Keratinocyte (primary cell): ENCODE data around the gene NPM3. TPM values are rescaled to one million over a fixed set of nuclear protein-coding genes. Genes with fewer than 3 reads are reported as not detected.

Experiments
- DNase-seq: peaks from one replicate; pipeline ENCODE4 v3.0.0-alpha.2; 2011; ENCODE audit warnings: low read depth, missing footprints, low spot score
- FAIRE-seq: peaks from 2 replicates; lab custom pipeline; 2011; peaks lifted over from hg19 to GRCh38; lab: Jason Lieb, UNC
- H2AFZ ChIP-seq: 2 replicates; pipeline ENCODE4 v1.6.0; 2012; ENCODE audit warnings: low read length, control low read depth, inconsistent platforms; ENCODE audit not compliant: control insufficient read depth
- H3K27ac ChIP-seq: 2 replicates; pipeline ENCODE4 v1.5.1; 2011; ENCODE audit warnings: low read length; ENCODE audit not compliant: control insufficient read depth, insufficient read depth
- H3K27me3 ChIP-seq: 3 replicates; pipeline ENCODE4 v1.6.0; 2011; ENCODE audit warnings: low read length; ENCODE audit not compliant: control insufficient read depth, insufficient read depth; ENCODE audit errors: extremely low read depth
- H3K36me3 ChIP-seq, 2 experiments: 2 replicates in 1 of 2; 3 replicates in 1 of 2; pipeline ENCODE4 v1.5.1; 2011; ENCODE audit warnings: low read length in 2 of 2, mild to moderate bottlenecking in 1 of 2; ENCODE audit not compliant: control insufficient read depth in 2 of 2, insufficient read depth in 2 of 2; ENCODE audit errors: extremely low read depth in 1 of 2
- H3K4me1 ChIP-seq: 3 replicates; pipeline ENCODE4 v1.5.1; 2011; ENCODE audit warnings: low read length; ENCODE audit not compliant: control insufficient read depth, insufficient read depth; ENCODE audit errors: extremely low read depth
- H3K4me2 ChIP-seq: 3 replicates; pipeline ENCODE4 v1.6.0; 2011; ENCODE audit warnings: low read depth, low read length; ENCODE audit not compliant: control insufficient read depth, insufficient read depth; ENCODE audit errors: extremely low read depth
- H3K4me3 ChIP-seq, 3 experiments: fragments of 200-600 bp in 1 of 3; sonication (generic) in 1 of 3; 2 replicates in 2 of 3; 3 replicates in 1 of 3; pipeline ENCODE4 v1.5.1; 2011 to 2016; ENCODE audit warnings: low read length in 3 of 3, mild to moderate bottlenecking in 3 of 3, control low read depth in 2 of 3, inconsistent platforms in 1 of 3, low read depth in 1 of 3, mixed read lengths in 1 of 3, mixed run types in 1 of 3, moderate library complexity in 1 of 3; ENCODE audit not compliant: control insufficient read depth in 2 of 3, insufficient read depth in 2 of 3; ENCODE audit errors: extremely low read depth in 1 of 3
- H3K79me2 ChIP-seq: 2 replicates; pipeline ENCODE4 v1.6.0; 2012; ENCODE audit warnings: low read length; ENCODE audit not compliant: control insufficient read depth, insufficient read depth
- H3K9ac ChIP-seq: 3 replicates; pipeline ENCODE4 v1.6.0; 2011; ENCODE audit warnings: low read length; ENCODE audit not compliant: control insufficient read depth, insufficient read depth; ENCODE audit errors: extremely low read depth
- H3K9me1 ChIP-seq: 3 replicates; pipeline ENCODE4 v1.6.0; 2011; ENCODE audit warnings: low read length; ENCODE audit not compliant: control insufficient read depth, insufficient read depth; ENCODE audit errors: extremely low read depth
- H3K9me3 ChIP-seq: 2 replicates; pipeline ENCODE4 v1.5.1; 2012; ENCODE audit warnings: low read depth, low read length; ENCODE audit not compliant: control insufficient read depth
- H4K20me1 ChIP-seq: 3 replicates; pipeline ENCODE4 v1.6.0; 2011; ENCODE audit warnings: low read length; ENCODE audit not compliant: control insufficient read depth, insufficient read depth; ENCODE audit errors: extremely low read depth
- EZH2 ChIP-seq: IDR thresholded peaks from one replicate; pipeline ENCODE4 v1.6.1; 2012; ENCODE audit warnings: inconsistent platforms, mild to moderate bottlenecking, low read length, moderate library complexity
- dilution Hi-C: fragments of 300-500 bp; cut with MboI; formaldehyde crosslinking; loops from one replicate; pipeline ENCODE4 v1.7.0; 2020; ENCODE audit warnings: low sequenced_read_pairs; ENCODE audit not compliant: extremely low pct_ligation_motif_present
- polyA plus RNA-seq, 5 experiments: library from polyadenylated mRNA; depleted of rRNA in 3 of 5; stranded (reverse) in 3 of 5; stranded (forward) in 1 of 5; unstranded in 1 of 5; fragments of >200 nt; gene quantifications; 1 replicate in 1 of 5; 2 replicates in 3 of 5; 3 replicates in 1 of 5; pipeline versions ENCODE4 v1.2.1 to v1.2.3, GENCODE V29; 2011 to 2012; ENCODE audit warnings: missing spikeins in 2 of 5, low read depth in 1 of 5, low replicate concordance in 1 of 5
- TF ChIP-seq, protein P1 (sequence below), 3 experiments: IDR thresholded peaks in 1 of 3; conservative IDR thresholded peaks in 1 of 3; optimal IDR thresholded peaks in 1 of 3; 2 replicates in 2 of 3; 3 replicates in 1 of 3; pipeline versions ENCODE3 to v1.5.1; 2011; ENCODE audit warnings: low read length in 3 of 3, mild to moderate bottlenecking in 3 of 3, moderate library complexity in 2 of 3, control low read depth in 1 of 3, inconsistent platforms in 1 of 3; ENCODE audit not compliant: insufficient read depth in 2 of 3; ENCODE audit errors: extremely low read depth in 1 of 3

The NPM3 gene
- polyA plus RNA-seq, 1 donor (not counting 4 experiments of a cell fraction or from before 2014, with no cell fraction given): 77.2 TPM

DNA sequence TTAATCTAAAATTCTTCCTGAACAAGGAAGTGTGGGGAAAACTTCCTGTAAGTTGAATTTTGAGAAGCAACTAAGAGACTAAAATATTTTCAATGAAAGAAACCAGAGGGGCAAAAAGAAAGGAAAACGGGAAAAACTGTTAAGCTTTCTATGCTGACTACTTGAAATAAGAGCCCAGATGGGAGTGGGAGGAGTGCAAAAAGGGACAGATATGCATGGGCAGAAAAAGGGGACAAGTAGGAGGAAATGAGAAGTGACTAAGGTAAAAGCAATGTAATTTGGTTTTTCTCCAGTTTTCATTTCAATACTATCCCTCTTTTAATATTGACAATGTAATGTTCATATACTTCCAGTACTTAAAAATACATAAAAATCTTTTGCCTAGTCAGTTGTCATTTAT, 23.9 kb upstream of the NPM3 start:
- no peak overlapping the region for H3K4me3 ChIP-seq
- no peak for FAIRE-seq
- no peaks in the 10 kb centered on the region for H3K9me3 ChIP-seq
- DNase-seq: no peak
- no peak overlapping the region for H2AFZ ChIP-seq
- no peak overlapping the region for H3K9ac ChIP-seq
- peaks cover 2% of the 10 kb centered on the region for H4K20me1 ChIP-seq
- TF ChIP-seq, protein P1, sequence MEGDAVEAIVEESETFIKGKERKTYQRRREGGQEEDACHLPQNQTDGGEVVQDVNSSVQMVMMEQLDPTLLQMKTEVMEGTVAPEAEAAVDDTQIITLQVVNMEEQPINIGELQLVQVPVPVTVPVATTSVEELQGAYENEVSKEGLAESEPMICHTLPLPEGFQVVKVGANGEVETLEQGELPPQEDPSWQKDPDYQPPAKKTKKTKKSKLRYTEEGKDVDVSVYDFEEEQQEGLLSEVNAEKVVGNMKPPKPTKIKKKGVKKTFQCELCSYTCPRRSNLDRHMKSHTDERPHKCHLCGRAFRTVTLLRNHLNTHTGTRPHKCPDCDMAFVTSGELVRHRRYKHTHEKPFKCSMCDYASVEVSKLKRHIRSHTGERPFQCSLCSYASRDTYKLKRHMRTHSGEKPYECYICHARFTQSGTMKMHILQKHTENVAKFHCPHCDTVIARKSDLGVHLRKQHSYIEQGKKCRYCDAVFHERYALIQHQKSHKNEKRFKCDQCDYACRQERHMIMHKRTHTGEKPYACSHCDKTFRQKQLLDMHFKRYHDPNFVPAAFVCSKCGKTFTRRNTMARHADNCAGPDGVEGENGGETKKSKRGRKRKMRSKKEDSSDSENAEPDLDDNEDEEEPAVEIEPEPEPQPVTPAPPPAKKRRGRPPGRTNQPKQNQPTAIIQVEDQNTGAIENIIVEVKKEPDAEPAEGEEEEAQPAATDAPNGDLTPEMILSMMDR (optimal IDR thresholded peaks at IDR 0.05 in 1 of 3, IDR thresholded peaks at IDR 0.05 in 1 of 3, conservative IDR thresholded peaks at IDR 0.05 in 1 of 3; ENCODE audit: extremely low read depth in 1 of 3, insufficient read depth in 2 of 3, low read length in 3 of 3): no peak
- TF ChIP-seq EZH2: no peak
- peaks cover 45% of the 10 kb centered on the region for H3K79me2 ChIP-seq
- H3K36me3 ChIP-seq: peaks cover 23 to 27% of the 10 kb centered on the region in 2 experiments
- dilution Hi-C loops: no loop called here
- H3K9me1 ChIP-seq: no peaks in the 10 kb centered on the region
- H3K4me1 ChIP-seq: no peaks in the 10 kb centered on the region
- H3K4me2 ChIP-seq: no peak overlapping the region
- no peaks in the 10 kb centered on the region for H3K27me3 ChIP-seq
- no peak overlapping the region for H3K27ac ChIP-seq

DNA sequence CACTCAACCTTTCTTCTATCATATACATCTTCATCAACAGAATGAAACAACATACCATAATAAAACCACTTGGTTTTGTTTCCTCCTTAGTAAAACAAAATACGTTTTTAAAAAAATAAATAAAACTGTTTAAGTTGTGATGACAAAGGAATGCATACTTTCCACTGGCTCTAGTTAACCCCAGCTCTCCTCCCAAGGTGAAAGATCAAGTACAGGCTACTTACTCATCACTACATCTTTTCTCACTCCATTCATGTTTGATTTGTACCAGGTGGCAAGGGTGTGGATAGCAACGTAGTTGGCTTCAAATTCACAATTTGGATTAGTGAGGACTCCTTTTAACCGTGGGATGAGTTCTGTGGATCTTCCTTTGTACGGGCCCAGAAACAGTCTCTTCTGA, 20.3 kb upstream of the NPM3 start:
- H3K36me3 ChIP-seq: peaks cover 28 to 39% of the 10 kb centered on the region in 2 experiments
- H4K20me1 ChIP-seq: peaks cover 8% of the 10 kb centered on the region
- FAIRE-seq: no peak
- no peaks in the 10 kb centered on the region for H3K4me1 ChIP-seq
- no peak overlapping the region for H3K9ac ChIP-seq
- DNase-seq: no peak
- peaks cover 42% of the 10 kb centered on the region for H3K79me2 ChIP-seq
- dilution Hi-C loops: no loop called here
- H3K4me3 ChIP-seq: no peak overlapping the region
- H3K9me3 ChIP-seq: no peaks in the 10 kb centered on the region
- no peaks in the 10 kb centered on the region for H3K9me1 ChIP-seq
- H2AFZ ChIP-seq: no peak overlapping the region
- no peak for TF ChIP-seq EZH2
- H3K27ac ChIP-seq: no peak overlapping the region
- H3K27me3 ChIP-seq: no peaks in the 10 kb centered on the region
- no peak overlapping the region for H3K4me2 ChIP-seq
